ENCODE results near the gene NIPBL.
"Not testable (repeated sequence)": the region's sequence is repeated elsewhere in the genome, so short reads cannot be mapped to it uniquely, and the experiment has no call there.

NIPBL gene

GRCh38 chr5:36949593-36949992 is 73.0 kb downstream of the NIPBL start:
- DNase-seq, result no peak

GRCh38 chr5:36950586-36951457 is 74.3 kb downstream of the NIPBL start:
- peak; percentile 28 for DNase-seq

GRCh38 chr5:36953043-36953442 is 76.5 kb downstream of the NIPBL start:
- no peak for DNase-seq

- DNase-seq, result peak; percentile 26
Observed at GRCh38 chr5:36957953-36958537, 81.5 kb downstream of the NIPBL start.

GRCh38 chr5:36958612-36959011 is 82.0 kb downstream of the NIPBL start:
- DNase-seq, result no peak

- DNase-seq, result no peak
Observed at GRCh38 chr5:36965179-36965578, 88.6 kb downstream of the NIPBL start.

- DNase-seq, result no peak
Observed at GRCh38 chr5:36969700-36970395, 93.3 kb downstream of the NIPBL start.

- DNase-seq, result no peak
Observed at GRCh38 chr5:36978196-36978595, 101.6 kb downstream of the NIPBL start.

- DNase-seq, result peak; percentile 8
Observed at GRCh38 chr5:36982146-36982545, 105.6 kb downstream of the NIPBL start.

GRCh38 chr5:36985387-36985786 is 108.8 kb downstream of the NIPBL start:
- DNase-seq, result no peak

- DNase-seq, result no peak
Observed at GRCh38 chr5:36988396-36988795, 111.8 kb downstream of the NIPBL start.

- no peak for DNase-seq
Observed at GRCh38 chr5:36998578-36998977, 122.0 kb downstream of the NIPBL start.

- DNase-seq, result no peak
Observed at GRCh38 chr5:37002176-37002751, 125.7 kb downstream of the NIPBL start.

GRCh38 chr5:37005252-37005651 is 128.7 kb downstream of the NIPBL start:
- no peak for DNase-seq

GRCh38 chr5:37005946-37006540 is 129.5 kb downstream of the NIPBL start:
- DNase-seq, result no peak

GRCh38 chr5:37013181-37013580 is 136.6 kb downstream of the NIPBL start:
- not testable (repeated sequence) for DNase-seq

GRCh38 chr5:37014321-37014720 is 137.8 kb downstream of the NIPBL start:
- no peak for DNase-seq

- peak; percentile 35 for DNase-seq
Observed at GRCh38 chr5:37015795-37016666, 139.5 kb downstream of the NIPBL start.

- DNase-seq, result no peak
Observed at GRCh38 chr5:37028910-37029309, 152.3 kb downstream of the NIPBL start.

GRCh38 chr5:37029436-37029835 is 152.9 kb downstream of the NIPBL start:
- DNase-seq, result no peak

GRCh38 chr5:37034955-37035354 is 158.4 kb downstream of the NIPBL start:
- no peak for DNase-seq

GRCh38 chr5:37037840-37038239 is 161.3 kb downstream of the NIPBL start:
- DNase-seq, result no peak

Measured in NCI-H226 (cell line).